Regular cardiac myocyte (primary cell): ENCODE data around the gene ADGRB3. TPM values are rescaled to one million over a fixed set of nuclear protein-coding genes. Genes with fewer than 3 reads are reported as not detected.

ENCODE experiments used
- total RNA-seq: library from RNA; depleted of rRNA; stranded (reverse); fragments of >200 nt; gene quantifications from 2 replicates; pipeline ENCODE4 v1.2.3, GENCODE V29; 2014

ADGRB3 gene
- under 0.01 TPM in 1 of 2 replicates, not detected in the other for total RNA-seq

GRCh38 chr6:68634726-68635411 is at the start of gene ADGRB3:
ADGRB3 (plus strand) TSS chr6:68635282; CDS start chr6:68638676, 3,394 bp downstream.

